Limb (tissue), 2 donors: ENCODE measurements around the gene TRPT1.
"Not testable (repeated sequence)": the region's sequence is repeated elsewhere in the genome, so short reads cannot be mapped to it uniquely, and the experiment has no call there.

Source experiments
- DNase-seq, 2 donors: peaks; one replicate each; pipeline ENCODE4 v3.0.0-alpha.2; 2016; ENCODE audit errors: extremely low spot score in 2 of 2

TRPT1 gene

GRCh38 chr11:64258946-64259532, 33.1 kb upstream of the TRPT1 start:
- DNase-seq = no peak

GRCh38 chr11:64258356-64258755, 32.4 kb upstream of the TRPT1 start:
- DNase-seq = no peak

GRCh38 chr11:64256300-64256699, 30.3 kb upstream of the TRPT1 start:
- no peak for DNase-seq

- no peak for DNase-seq
Observed at GRCh38 chr11:64255135-64256128, 29.4 kb upstream of the TRPT1 start.

GRCh38 chr11:64254326-64254725, 28.3 kb upstream of the TRPT1 start:
- DNase-seq = no peak

- no peak for DNase-seq
Observed at GRCh38 chr11:64253481-64253880, 27.5 kb upstream of the TRPT1 start.

- DNase-seq = no peak
Observed at GRCh38 chr11:64253043-64253442, 27.1 kb upstream of the TRPT1 start.

GRCh38 chr11:64252003-64252872, 26.3 kb upstream of the TRPT1 start:
- DNase-seq = no peak

GRCh38 chr11:64251753-64252002, 25.7 kb upstream of the TRPT1 start:
- no peak for DNase-seq

- peak in 1 of 2 donors; percentile 85 for DNase-seq
Observed at GRCh38 chr11:64251016-64251752, 25.2 kb upstream of the TRPT1 start, which contains the start of gene PLCB3. PLCB3 (plus strand) TSS chr11:64251530; CDS start chr11:64251650, 120 bp downstream.

GRCh38 chr11:64250415-64251015, 24.5 kb upstream of the TRPT1 start:
- DNase-seq = no peak

- no peak for DNase-seq
Observed at GRCh38 chr11:64249563-64250414, 23.8 kb upstream of the TRPT1 start.

GRCh38 chr11:64249038-64249437, 23.1 kb upstream of the TRPT1 start:
- no peak for DNase-seq

- no peak for DNase-seq
Observed at GRCh38 chr11:64248578-64248977, 22.6 kb upstream of the TRPT1 start.

GRCh38 chr11:64247729-64248531, 21.9 kb upstream of the TRPT1 start:
- DNase-seq = no peak

GRCh38 chr11:64246871-64247728, 21.1 kb upstream of the TRPT1 start, which contains the start of gene PPP1R14B:
PPP1R14B (minus strand) TSS chr11:64246943; CDS start chr11:64246673, 270 bp downstream.
- peak; percentile 88 to 92 for DNase-seq

- not testable (repeated sequence) for DNase-seq
Observed at GRCh38 chr11:64246621-64246870, 20.6 kb upstream of the TRPT1 start.
